Activated T-helper 2 cell treated with anti-CD3 and anti-CD28 coated beads, Interferon-gamma antibody, Interleukin-2, Interleukin-4, amounts not matched to agents 10 μg/mL and 5 μg/mL and 100 μg/mL, durations not matched to agents 14 hours and 24 hours and 36 hours (primary cell): Measurements from ENCODE around the gene VGLL2. TPM values are rescaled to one million over a fixed set of nuclear protein-coding genes. Genes with fewer than 3 reads are reported as not detected.
"Not testable (repeated sequence)": the region's sequence is repeated elsewhere in the genome, so short reads cannot be mapped to it uniquely, and the experiment has no call there.

Experiments used
- DNase-seq: peaks from one replicate; pipeline ENCODE4 v3.0.0; 2021; ENCODE audit warnings: low spot score
- H3K27ac Mint-ChIP-seq: one replicate; pipeline ENCODE4 v1.8.0; 2021; ENCODE audit warnings: mixed read lengths
- H3K27me3 Mint-ChIP-seq: one replicate; pipeline ENCODE4 v1.8.0; 2021; ENCODE audit warnings: low read depth, mixed read lengths
- H3K36me3 Mint-ChIP-seq: one replicate; pipeline ENCODE4 v1.8.0; 2021; ENCODE audit warnings: low read depth, mixed read lengths
- H3K4me1 Mint-ChIP-seq: one replicate; pipeline ENCODE4 v1.8.0; 2021; ENCODE audit warnings: low read depth, mixed read lengths
- H3K4me3 Mint-ChIP-seq: one replicate; pipeline ENCODE4 v1.8.0; 2021; ENCODE audit warnings: low read depth, mild to moderate bottlenecking, moderate library complexity, mixed read lengths
- H3K9me3 Mint-ChIP-seq: one replicate; pipeline ENCODE4 v1.8.0; 2021; ENCODE audit warnings: mixed read lengths
- intact Hi-C: fragments of 100-400 bp; cut with micrococcal nuclease; formaldehyde crosslinking; loops from one replicate; pipeline ENCODE4 v1.15.1; 2023
- total RNA-seq: library from RNA; stranded (reverse); gene quantifications from 2 replicates; pipeline ENCODE4 v1.2.3, GENCODE V29; 2022

Gene VGLL2
- total RNA-seq = not detected in 2 replicates

GRCh38 chr6:117265410-117266256, at the start of gene VGLL2:
Gene VGLL2 (plus strand): TSS chr6:117265558. CDS start chr6:117265764, 206 bp downstream.
- Mint-ChIP-seq H3K4me3 (peak within 1 kb of the TSS; percentile 46), H3K27me3 (peaks cover 90% of the 10 kb centered on the region), H3K27ac (no peak within 1 kb of the TSS), H3K36me3 (no peaks in the 10 kb centered on the region), H3K9me3 (no peaks in the 10 kb centered on the region), H3K4me1 (no peaks in the 10 kb centered on the region)
- intact Hi-C loops = loop anchor here (10.0 kb wide), 1 partner anchor 381 kb away; no protein-coding TSS in a partner anchor
- DNase-seq = no peak

GRCh38 chr6:117222861-117223260, 42.5 kb upstream of the VGLL2 start:
- no peaks in the 10 kb centered on the region for H3K27me3 Mint-ChIP-seq
- no peaks in the 10 kb centered on the region for H3K4me1 Mint-ChIP-seq
- no peak overlapping the region for H3K27ac Mint-ChIP-seq
- no peak overlapping the region for H3K4me3 Mint-ChIP-seq
- intact Hi-C loops = no loop called here
- no peak for DNase-seq
- H3K9me3 Mint-ChIP-seq = no peaks in the 10 kb centered on the region
- no peaks in the 10 kb centered on the region for H3K36me3 Mint-ChIP-seq

- Mint-ChIP-seq H3K36me3 (no peaks in the 10 kb centered on the region), H3K4me1 (no peaks in the 10 kb centered on the region), H3K27ac (no peak overlapping the region), H3K4me3 (no peak overlapping the region), H3K27me3 (no peaks in the 10 kb centered on the region), H3K9me3 (peaks cover 4% of the 10 kb centered on the region)
- intact Hi-C loops = no loop called here
- DNase-seq = no peak
Observed at GRCh38 chr6:117226778-117227177, 38.6 kb upstream of the VGLL2 start.

GRCh38 chr6:117227245-117227962, 38.0 kb upstream of the VGLL2 start:
- Mint-ChIP-seq H3K36me3 (no peaks in the 10 kb centered on the region), H3K4me1 (no peaks in the 10 kb centered on the region), H3K9me3 (peaks cover 4% of the 10 kb centered on the region), H3K27me3 (no peaks in the 10 kb centered on the region), H3K27ac (no peak overlapping the region), H3K4me3 (no peak overlapping the region)
- no peak for DNase-seq
- intact Hi-C loops = no loop called here

GRCh38 chr6:117228202-117228601, 37.2 kb upstream of the VGLL2 start:
- no peak overlapping the region for H3K4me3 Mint-ChIP-seq
- H3K9me3 Mint-ChIP-seq = peaks cover 4% of the 10 kb centered on the region
- intact Hi-C loops = no loop called here
- H3K36me3 Mint-ChIP-seq = no peaks in the 10 kb centered on the region
- H3K27ac Mint-ChIP-seq = no peak overlapping the region
- no peaks in the 10 kb centered on the region for H3K4me1 Mint-ChIP-seq
- no peak for DNase-seq
- no peaks in the 10 kb centered on the region for H3K27me3 Mint-ChIP-seq

- Mint-ChIP-seq H3K9me3 (peaks cover 4% of the 10 kb centered on the region), H3K4me3 (no peak overlapping the region), H3K4me1 (no peaks in the 10 kb centered on the region), H3K27me3 (no peaks in the 10 kb centered on the region), H3K36me3 (no peaks in the 10 kb centered on the region), H3K27ac (no peak overlapping the region)
- intact Hi-C loops = no loop called here
- no peak for DNase-seq
Observed at GRCh38 chr6:117229870-117230269, 35.5 kb upstream of the VGLL2 start.

- Mint-ChIP-seq H3K27ac (no peak overlapping the region), H3K4me1 (no peaks in the 10 kb centered on the region), H3K4me3 (no peak overlapping the region), H3K36me3 (no peaks in the 10 kb centered on the region), H3K27me3 (no peaks in the 10 kb centered on the region), H3K9me3 (peaks cover 4% of the 10 kb centered on the region)
- DNase-seq = no peak
- intact Hi-C loops = no loop called here
Observed at GRCh38 chr6:117231466-117231865, 33.9 kb upstream of the VGLL2 start.

GRCh38 chr6:117232196-117232595, 33.2 kb upstream of the VGLL2 start:
- Mint-ChIP-seq H3K4me1 (no peaks in the 10 kb centered on the region), H3K9me3 (peaks cover 4% of the 10 kb centered on the region), H3K4me3 (no peak overlapping the region), H3K36me3 (no peaks in the 10 kb centered on the region), H3K27me3 (no peaks in the 10 kb centered on the region), H3K27ac (no peak overlapping the region)
- intact Hi-C loops = no loop called here
- no peak for DNase-seq

GRCh38 chr6:117233145-117233544, 32.2 kb upstream of the VGLL2 start:
- no peaks in the 10 kb centered on the region for H3K36me3 Mint-ChIP-seq
- H3K9me3 Mint-ChIP-seq = peaks cover 4% of the 10 kb centered on the region
- DNase-seq = no peak
- no peaks in the 10 kb centered on the region for H3K27me3 Mint-ChIP-seq
- no peak overlapping the region for H3K27ac Mint-ChIP-seq
- H3K4me1 Mint-ChIP-seq = no peaks in the 10 kb centered on the region
- H3K4me3 Mint-ChIP-seq = no peak overlapping the region
- intact Hi-C loops = no loop called here

GRCh38 chr6:117237561-117237960, 27.8 kb upstream of the VGLL2 start:
- Mint-ChIP-seq H3K36me3 (no peaks in the 10 kb centered on the region), H3K9me3 (no peaks in the 10 kb centered on the region), H3K4me3 (no peak overlapping the region), H3K4me1 (no peaks in the 10 kb centered on the region), H3K27me3 (no peaks in the 10 kb centered on the region), H3K27ac (no peak overlapping the region)
- intact Hi-C loops = no loop called here
- no peak for DNase-seq

GRCh38 chr6:117244571-117244970, 20.8 kb upstream of the VGLL2 start:
- H3K4me3 Mint-ChIP-seq, DNase-seq, H3K36me3 Mint-ChIP-seq, H3K27me3 Mint-ChIP-seq, H3K9me3 Mint-ChIP-seq, H3K4me1 Mint-ChIP-seq, intact Hi-C loops, H3K27ac Mint-ChIP-seq: not testable (repeated sequence)

GRCh38 chr6:117244979-117245378, 20.4 kb upstream of the VGLL2 start:
- H3K9me3 Mint-ChIP-seq, H3K36me3 Mint-ChIP-seq, H3K4me3 Mint-ChIP-seq: not testable (repeated sequence)

GRCh38 chr6:117253785-117254184, 11.6 kb upstream of the VGLL2 start:
- H3K27ac Mint-ChIP-seq = no peak overlapping the region
- DNase-seq = no peak
- no peaks in the 10 kb centered on the region for H3K4me1 Mint-ChIP-seq
- H3K4me3 Mint-ChIP-seq = no peak overlapping the region
- intact Hi-C loops = no loop called here
- no peaks in the 10 kb centered on the region for H3K9me3 Mint-ChIP-seq
- no peaks in the 10 kb centered on the region for H3K27me3 Mint-ChIP-seq
- no peaks in the 10 kb centered on the region for H3K36me3 Mint-ChIP-seq

More at GRCh38 chr6:117244979-117245378, 20.4 kb upstream of the VGLL2 start:
- H3K27me3 Mint-ChIP-seq, intact Hi-C loops, H3K27ac Mint-ChIP-seq, DNase-seq, H3K4me1 Mint-ChIP-seq: not testable (repeated sequence)
